Trophoblast cell (in vitro differentiated cells and primary cell): ENCODE data around the gene DCAF15.
"Not testable (repeated sequence)": the region's sequence is repeated elsewhere in the genome, so short reads cannot be mapped to it uniquely, and the experiment has no call there.

Source experiments
- DNase-seq, 2 donors: peaks; one replicate each; pipeline ENCODE4 v3.0.0-alpha.2; 2016
- H2AFZ ChIP-seq: 2 replicates; pipeline ENCODE4 v1.6.1; 2013; ENCODE audit warnings: low read length, moderate library complexity, mild to moderate bottlenecking; ENCODE audit not compliant: insufficient read depth, poor library complexity
- H2AK5ac ChIP-seq: 2 replicates; pipeline ENCODE4 v1.6.1; 2013; ENCODE audit warnings: mild to moderate bottlenecking, low read length
- H2BK120ac ChIP-seq: 2 replicates; pipeline ENCODE4 v1.6.1; 2013; ENCODE audit warnings: low read length, mild to moderate bottlenecking, moderate library complexity; ENCODE audit not compliant: insufficient read depth, poor library complexity
- H2BK12ac ChIP-seq: 2 replicates; pipeline ENCODE4 v1.6.1; 2013; ENCODE audit warnings: mild to moderate bottlenecking, low read length, moderate library complexity
- H2BK5ac ChIP-seq: 2 replicates; pipeline ENCODE4 v1.6.1; 2013; ENCODE audit warnings: low read length, low read depth, moderate library complexity, mild to moderate bottlenecking; ENCODE audit not compliant: poor library complexity
- H3K14ac ChIP-seq: 2 replicates; pipeline ENCODE4 v1.6.1; 2013; ENCODE audit warnings: mild to moderate bottlenecking, low read length
- H3K18ac ChIP-seq: 2 replicates; pipeline ENCODE4 v1.6.1; 2013; ENCODE audit warnings: mild to moderate bottlenecking, low read length
- H3K23ac ChIP-seq: 2 replicates; pipeline ENCODE4 v1.6.1; 2013; ENCODE audit warnings: low read length
- H3K27ac ChIP-seq: 2 replicates; pipeline ENCODE4 v1.5.1; 2013; ENCODE audit warnings: low read depth, mild to moderate bottlenecking, inconsistent platforms, low read length, moderate library complexity
- H3K27me3 ChIP-seq: 2 replicates; pipeline ENCODE4 v1.6.1; 2013; ENCODE audit warnings: inconsistent platforms, mild to moderate bottlenecking, low read length, moderate library complexity; ENCODE audit not compliant: insufficient read depth
- H3K36me3 ChIP-seq, 2 experiments: 1 replicate in 1 of 2; 2 replicates in 1 of 2; pipeline ENCODE4 v1.6.1; 2013; ENCODE audit warnings: low read length in 2 of 2, mild to moderate bottlenecking in 2 of 2, moderate library complexity in 1 of 2; ENCODE audit not compliant: insufficient read depth in 2 of 2, control insufficient read depth in 1 of 2
- H3K4ac ChIP-seq: 2 replicates; pipeline ENCODE4 v1.6.1; 2013; ENCODE audit warnings: low read depth, mild to moderate bottlenecking, low read length, moderate library complexity
- H3K4me1 ChIP-seq, 2 experiments: 1 replicate in 1 of 2; 2 replicates in 1 of 2; pipeline ENCODE4 v1.6.1; 2013; ENCODE audit warnings: low read length in 2 of 2, mild to moderate bottlenecking in 2 of 2, moderate library complexity in 1 of 2; ENCODE audit not compliant: insufficient read depth in 2 of 2, control insufficient read depth in 1 of 2
- H3K4me2 ChIP-seq: 2 replicates; pipeline ENCODE4 v1.6.1; 2013; ENCODE audit warnings: inconsistent platforms, mild to moderate bottlenecking, low read length, moderate library complexity
- H3K4me3 ChIP-seq: 2 replicates; pipeline ENCODE4 v1.5.1; 2013; ENCODE audit warnings: mild to moderate bottlenecking, low read depth, low read length, inconsistent platforms
- H3K79me1 ChIP-seq: one replicate; pipeline ENCODE4 v1.6.1; 2013; ENCODE audit warnings: low read length
- H3K79me2 ChIP-seq: 2 replicates; pipeline ENCODE4 v1.6.1; 2013; ENCODE audit warnings: low read length, mild to moderate bottlenecking; ENCODE audit not compliant: control insufficient read depth, insufficient read depth, poor library complexity
- H3K9ac ChIP-seq: 2 replicates; pipeline ENCODE4 v1.6.1; 2013; ENCODE audit warnings: mild to moderate bottlenecking, low read length
- H3K9me3 ChIP-seq: 2 replicates; pipeline ENCODE4 v1.6.1; 2013; ENCODE audit warnings: low read depth, mild to moderate bottlenecking, control low read depth, inconsistent platforms, low read length; ENCODE audit not compliant: insufficient read depth
- H4K12ac ChIP-seq: 2 replicates; pipeline ENCODE4 v1.6.1; 2013; ENCODE audit warnings: low read depth, mild to moderate bottlenecking, low read length, moderate library complexity
- H4K8ac ChIP-seq: 2 replicates; pipeline ENCODE4 v1.6.1; 2013; ENCODE audit warnings: low read depth, mild to moderate bottlenecking, low read length, moderate library complexity
- H4K91ac ChIP-seq: one replicate; pipeline ENCODE4 v1.6.1; 2013; ENCODE audit warnings: low read depth, mild to moderate bottlenecking, low read length, moderate library complexity
- WGBS: extraction: QIAGEN DNeasy Blood & Tissue Kit; methylation state at CpG from one replicate; pipeline ENCODE4 v1.1.7; 2013; ENCODE audit warnings: missing lambda C conversion rate; ENCODE audit not compliant: insufficient read length, insufficient coverage; ENCODE audit errors: extremely low coverage; 5-methylcytosine and 5-hydroxymethylcytosine counted together

DCAF15 gene

DNA sequence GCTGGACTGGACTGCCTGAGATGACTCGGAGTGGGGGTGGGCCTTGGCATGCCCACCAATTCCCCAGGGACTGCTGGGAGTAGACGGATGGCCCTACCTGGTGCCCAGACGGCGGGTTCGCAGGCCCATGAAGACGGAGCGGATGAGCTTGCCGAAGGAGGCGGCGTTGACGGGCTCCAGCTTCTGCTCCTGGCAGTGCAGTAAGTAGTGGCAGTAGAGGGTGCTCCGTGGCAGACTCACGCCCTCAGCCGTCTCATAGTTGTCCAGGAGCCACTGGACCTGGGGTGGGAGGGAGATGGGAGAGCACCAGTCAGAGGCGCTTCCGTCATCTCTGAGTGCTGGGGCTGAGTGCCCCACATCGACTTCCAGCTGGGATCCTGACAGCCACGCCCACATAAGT is 17.6 kb downstream of the DCAF15 start:
- H3K27me3 ChIP-seq, result no peaks in the 10 kb centered on the region
- H3K9me3 ChIP-seq, result peaks cover 7% of the 10 kb centered on the region
- no peaks in the 10 kb centered on the region for H3K79me2 ChIP-seq
- H4K91ac ChIP-seq, result no peak overlapping the region
- H2BK120ac ChIP-seq, result no peak overlapping the region
- H3K79me1 ChIP-seq, result no peaks in the 10 kb centered on the region
- H3K27ac ChIP-seq, result no peak overlapping the region
- no peak overlapping the region for H2BK12ac ChIP-seq
- H2AK5ac ChIP-seq, result no peak overlapping the region
- no CpG with 5 or more reads among the region's 18 CpGs for WGBS
- H4K12ac ChIP-seq, result no peak overlapping the region
- H3K9ac ChIP-seq, result no peak overlapping the region
- H3K18ac ChIP-seq, result no peak overlapping the region
- no peak overlapping the region for H4K8ac ChIP-seq
- peaks cover 61 to 65% of the 10 kb centered on the region in 2 experiments for H3K36me3 ChIP-seq
- H3K4me2 ChIP-seq, result no peak overlapping the region
- no peak overlapping the region for H2AFZ ChIP-seq
- H3K4ac ChIP-seq, result no peak overlapping the region
- no peak overlapping the region for H2BK5ac ChIP-seq
- no peak for DNase-seq
- H3K14ac ChIP-seq, result no peak overlapping the region
- no peak overlapping the region for H3K4me3 ChIP-seq
- H3K4me1 ChIP-seq, result peaks cover 0 to 2% of the 10 kb centered on the region in 2 experiments
- no peak overlapping the region for H3K23ac ChIP-seq

DNA sequence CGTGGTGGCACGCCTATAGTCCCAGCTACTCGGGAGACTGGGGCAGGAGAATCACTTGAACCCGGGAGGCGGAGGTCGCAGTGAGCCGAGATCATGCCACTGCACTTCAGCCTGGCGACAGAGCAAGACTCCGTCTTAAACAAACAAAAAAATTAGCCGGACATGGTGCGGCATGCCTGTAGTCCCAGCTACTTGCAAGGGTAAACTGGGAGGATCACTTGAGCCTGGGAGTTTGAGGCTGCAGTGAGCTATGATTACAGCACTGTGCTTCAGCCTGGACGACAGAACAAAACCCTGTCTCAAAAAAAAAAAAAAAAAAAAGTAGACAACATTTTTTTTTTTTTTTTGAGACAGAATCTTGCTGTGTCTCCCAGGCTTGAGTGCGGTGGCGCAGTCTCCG is 19.6 kb downstream of the DCAF15 start:
- not testable (repeated sequence) for H3K4me3 ChIP-seq, H2BK5ac ChIP-seq, H4K8ac ChIP-seq, H3K79me1 ChIP-seq, H2AFZ ChIP-seq, H3K27ac ChIP-seq, H3K4me1 ChIP-seq, H3K14ac ChIP-seq, H2BK120ac ChIP-seq, DNase-seq, H3K4ac ChIP-seq, H4K12ac ChIP-seq, H2BK12ac ChIP-seq, H2AK5ac ChIP-seq, H3K23ac ChIP-seq, H3K9me3 ChIP-seq, H3K9ac ChIP-seq, H3K79me2 ChIP-seq, H3K27me3 ChIP-seq, H3K4me2 ChIP-seq, H4K91ac ChIP-seq, H3K18ac ChIP-seq
- no CpG with 5 or more reads among the region's 15 CpGs for WGBS
- peaks cover 57 to 58% of the 10 kb centered on the region in 2 experiments for H3K36me3 ChIP-seq

DNA sequence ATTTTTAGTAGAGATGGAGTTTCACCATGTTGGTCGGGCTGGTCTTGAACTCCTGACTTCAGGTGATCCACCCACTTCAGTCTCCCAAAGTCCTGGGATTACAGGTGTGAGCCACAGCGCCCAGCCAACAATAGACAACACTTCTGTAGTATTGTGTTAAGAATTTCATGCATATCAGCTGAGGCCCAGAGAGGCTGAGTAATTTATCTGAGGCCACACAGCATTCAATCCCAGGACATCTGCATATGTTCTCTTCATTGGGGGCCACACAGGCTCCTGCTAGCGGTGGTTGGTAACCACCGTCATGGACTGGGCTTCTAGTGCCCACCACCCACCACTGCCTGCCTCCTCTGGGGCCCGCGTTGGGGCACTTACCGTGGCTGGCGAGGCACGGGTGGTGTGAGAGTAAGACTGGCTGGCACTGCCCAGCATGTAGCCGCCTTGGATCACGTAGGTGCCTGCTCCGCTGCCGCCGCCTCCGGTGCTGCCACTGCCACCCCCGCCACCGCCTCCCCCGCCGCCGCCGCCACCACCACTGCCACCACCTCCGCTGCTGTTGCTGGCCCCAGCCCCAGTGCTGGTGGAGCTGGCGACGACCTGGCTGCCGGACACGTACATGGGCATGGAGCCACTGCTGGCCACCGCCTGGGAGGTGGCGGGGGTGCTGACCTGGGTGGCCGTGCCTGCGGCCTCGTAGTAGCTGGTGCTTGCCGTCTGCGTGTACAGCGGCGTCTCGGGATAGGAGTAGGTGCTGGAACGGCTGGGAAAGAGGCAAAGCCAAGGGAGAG is 20.3 kb downstream of the DCAF15 start:
- H3K4me3 ChIP-seq, result no peak overlapping the region
- no peak overlapping the region for H4K91ac ChIP-seq
- H2BK12ac ChIP-seq, result no peak overlapping the region
- H3K9me3 ChIP-seq, result no peaks in the 10 kb centered on the region
- no peak overlapping the region for H2BK120ac ChIP-seq
- H3K9ac ChIP-seq, result no peak overlapping the region
- H2AK5ac ChIP-seq, result no peak overlapping the region
- WGBS, result no CpG with 5 or more reads among the region's 37 CpGs
- H4K8ac ChIP-seq, result no peak overlapping the region
- peaks cover 51 to 53% of the 10 kb centered on the region in 2 experiments for H3K36me3 ChIP-seq
- no peak overlapping the region for H3K18ac ChIP-seq
- H3K23ac ChIP-seq, result no peak overlapping the region
- H3K14ac ChIP-seq, result no peak overlapping the region
- H4K12ac ChIP-seq, result no peak overlapping the region
- H3K4me1 ChIP-seq, result peaks cover 0 to 2% of the 10 kb centered on the region in 2 experiments
- no peak overlapping the region for H2BK5ac ChIP-seq
- no peak overlapping the region for H2AFZ ChIP-seq
- H3K27me3 ChIP-seq, result no peaks in the 10 kb centered on the region
- H3K27ac ChIP-seq, result no peak overlapping the region
- no peaks in the 10 kb centered on the region for H3K79me1 ChIP-seq
- H3K4ac ChIP-seq, result no peak overlapping the region
- H3K79me2 ChIP-seq, result no peaks in the 10 kb centered on the region
- DNase-seq, result no peak
- no peak overlapping the region for H3K4me2 ChIP-seq

DNA sequence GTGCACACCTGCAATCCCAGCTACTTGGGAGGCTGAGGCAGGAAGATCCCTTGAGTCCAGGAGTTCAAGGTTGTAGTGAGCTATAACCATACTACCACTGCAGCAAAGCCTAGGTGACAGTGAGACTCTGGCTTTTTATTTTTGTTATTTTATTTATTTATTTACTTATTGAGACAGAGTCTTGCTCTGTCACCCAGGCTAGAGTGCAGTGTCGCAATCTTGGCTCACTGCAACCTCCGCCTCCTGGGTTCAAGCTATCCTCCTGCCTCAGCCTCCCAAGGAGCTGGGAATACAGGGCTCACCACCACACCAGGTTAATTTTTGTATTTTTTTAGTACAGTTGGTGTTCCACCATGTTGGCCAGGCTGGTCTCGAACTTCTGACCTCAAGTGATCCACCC is 21.2 kb downstream of the DCAF15 start:
- not testable (repeated sequence) for H3K79me2 ChIP-seq, H3K79me1 ChIP-seq, H3K27me3 ChIP-seq, H2AFZ ChIP-seq, H3K18ac ChIP-seq, H4K8ac ChIP-seq, H4K91ac ChIP-seq, DNase-seq, H3K4me3 ChIP-seq, H3K4me2 ChIP-seq, H3K4me1 ChIP-seq, H2AK5ac ChIP-seq, H3K14ac ChIP-seq, H3K9me3 ChIP-seq, H3K4ac ChIP-seq, H3K27ac ChIP-seq, H2BK12ac ChIP-seq, H3K9ac ChIP-seq, H2BK5ac ChIP-seq, H4K12ac ChIP-seq, H3K23ac ChIP-seq, H2BK120ac ChIP-seq
- no CpG with 5 or more reads among the region's 3 CpGs for WGBS
- H3K36me3 ChIP-seq, result peaks cover 45 to 46% of the 10 kb centered on the region in 2 experiments
